Muscle layer of duodenum (tissue), 2 donors: ENCODE data around the gene IZUMO4.

Experiments
- H3K27ac ChIP-seq: one replicate; pipeline ENCODE4 v1.7.0; 2013; ENCODE audit warnings: mild to moderate bottlenecking, low read length
- H3K27me3 ChIP-seq: one replicate; pipeline ENCODE4 v1.7.0; 2013; ENCODE audit warnings: low read depth, mild to moderate bottlenecking, control low read depth, low read length
- H3K36me3 ChIP-seq, 2 donors: one replicate each; pipeline ENCODE4 v1.7.0; 2013; ENCODE audit warnings: low read length in 2 of 2, control low read depth in 1 of 2, mild to moderate bottlenecking in 1 of 2; ENCODE audit not compliant: insufficient read depth in 2 of 2, control insufficient read depth in 1 of 2
- H3K4me1 ChIP-seq, 2 donors: one replicate each; pipeline ENCODE4 v1.7.0; 2013; ENCODE audit warnings: low read length in 2 of 2, mild to moderate bottlenecking in 2 of 2, control low read depth in 1 of 2, moderate library complexity in 1 of 2; ENCODE audit not compliant: insufficient read depth in 2 of 2, control insufficient read depth in 1 of 2
- H3K4me3 ChIP-seq, 2 donors: one replicate each; pipeline ENCODE4 v1.7.0; 2013; ENCODE audit warnings: low read length in 2 of 2, low read depth in 1 of 2, mild to moderate bottlenecking in 1 of 2
- H3K9me3 ChIP-seq, 2 donors: one replicate each; pipeline ENCODE4 v1.7.0; 2013; ENCODE audit warnings: low read length in 2 of 2, control low read depth in 1 of 2, mild to moderate bottlenecking in 1 of 2; ENCODE audit not compliant: control insufficient read depth in 1 of 2
- donor health status: healthy.

Gene IZUMO4

DNA sequence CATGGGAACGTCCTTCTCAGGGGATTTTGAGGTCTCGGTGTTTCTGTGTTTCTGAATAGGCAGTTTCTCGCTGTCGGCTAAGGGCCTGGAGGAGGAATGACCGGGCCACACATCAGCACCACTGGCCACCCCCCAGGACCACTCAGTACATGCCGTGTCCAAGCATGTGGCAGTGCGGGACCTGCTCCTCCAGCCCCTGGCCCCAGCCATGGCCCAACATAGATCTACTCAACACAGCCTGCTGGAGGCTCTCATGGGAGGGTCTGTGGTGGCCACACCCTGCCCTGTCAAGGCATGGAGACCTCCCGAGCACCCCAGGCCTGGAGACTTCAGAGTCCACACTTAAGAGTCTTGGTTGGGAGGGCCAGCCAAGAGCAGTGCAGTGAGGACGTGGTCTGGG lies 17.5 kb downstream of the IZUMO4 start:
- Histone ChIP-seq H3K4me1 (no peaks in the 10 kb centered on the region), H3K36me3 (peaks cover 63 to 100% of the 10 kb centered on the region in 2 donors)

DNA sequence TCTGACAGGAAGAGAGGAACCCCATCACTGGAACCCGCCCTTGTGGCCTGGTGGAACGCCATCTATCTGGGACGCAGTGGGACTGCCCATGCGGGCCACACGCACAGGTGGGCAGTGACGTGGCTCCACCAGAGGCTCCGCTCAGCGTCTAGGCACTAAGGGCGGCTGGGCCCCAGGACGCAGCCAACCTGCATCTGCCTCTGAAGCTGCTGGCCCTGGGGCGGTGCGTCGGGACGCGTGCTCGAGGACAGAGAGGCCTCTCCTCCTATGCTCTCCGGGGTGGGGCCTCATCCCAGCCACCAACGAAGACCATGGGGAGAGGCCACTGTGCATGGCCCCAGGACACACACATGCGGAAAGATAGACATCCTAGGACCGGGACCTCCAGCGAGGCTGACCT lies 18.1 kb downstream of the IZUMO4 start:
- no peaks in the 10 kb centered on the region for H3K9me3 ChIP-seq
- no peaks in the 10 kb centered on the region for H3K4me1 ChIP-seq
- no peaks in the 10 kb centered on the region for H3K27me3 ChIP-seq
- H3K4me3 ChIP-seq = no peak overlapping the region
- H3K27ac ChIP-seq = no peak overlapping the region
- peaks cover 62 to 96% of the 10 kb centered on the region in 2 donors for H3K36me3 ChIP-seq

More for the DNA sequence above, 17.5 kb downstream of the IZUMO4 start:
- no peaks in the 10 kb centered on the region for H3K9me3 ChIP-seq
- H3K27ac ChIP-seq = no peak overlapping the region
- no peak overlapping the region for H3K4me3 ChIP-seq
- H3K27me3 ChIP-seq = no peaks in the 10 kb centered on the region

GRCh38 chr19:2115324-2115723 lies 18.6 kb downstream of the IZUMO4 start:
- no peak overlapping the region for H3K27ac ChIP-seq
- no peaks in the 10 kb centered on the region for H3K9me3 ChIP-seq
- no peak overlapping the region for H3K4me3 ChIP-seq
- no peaks in the 10 kb centered on the region for H3K27me3 ChIP-seq
- no peaks in the 10 kb centered on the region for H3K4me1 ChIP-seq
- peaks cover 60 to 96% of the 10 kb centered on the region in 2 donors for H3K36me3 ChIP-seq

DNA sequence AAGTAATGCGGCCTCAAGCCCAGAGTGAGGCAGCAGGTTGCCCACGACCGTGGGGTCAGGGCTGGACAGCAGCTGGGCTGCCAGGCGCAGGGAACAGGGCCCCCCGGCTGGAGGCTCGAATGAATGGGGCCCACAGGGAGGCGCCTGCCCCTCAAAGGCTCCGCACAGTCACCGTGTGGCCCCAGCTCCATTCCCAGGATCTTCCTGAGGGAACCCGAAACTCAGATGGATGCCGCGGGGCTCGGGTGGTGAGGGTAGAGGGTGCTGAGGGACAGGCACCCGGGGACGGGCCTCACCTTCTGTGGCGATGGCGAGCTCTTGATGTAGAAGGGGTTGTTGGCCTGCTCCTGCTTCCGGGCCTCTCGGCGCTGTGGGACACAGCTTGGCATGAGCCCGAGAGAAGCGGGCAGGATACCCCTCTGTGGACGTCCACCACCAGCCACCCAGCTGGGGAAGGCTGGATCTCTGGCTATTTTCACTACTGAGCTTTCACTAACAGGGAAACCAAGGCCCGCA lies 19.3 kb downstream of the IZUMO4 start:
- H3K27ac ChIP-seq = no peak overlapping the region
- H3K27me3 ChIP-seq = no peaks in the 10 kb centered on the region
- H3K9me3 ChIP-seq = no peaks in the 10 kb centered on the region
- peaks cover 54 to 96% of the 10 kb centered on the region in 2 donors for H3K36me3 ChIP-seq
- H3K4me3 ChIP-seq = no peak overlapping the region
- no peaks in the 10 kb centered on the region for H3K4me1 ChIP-seq

DNA sequence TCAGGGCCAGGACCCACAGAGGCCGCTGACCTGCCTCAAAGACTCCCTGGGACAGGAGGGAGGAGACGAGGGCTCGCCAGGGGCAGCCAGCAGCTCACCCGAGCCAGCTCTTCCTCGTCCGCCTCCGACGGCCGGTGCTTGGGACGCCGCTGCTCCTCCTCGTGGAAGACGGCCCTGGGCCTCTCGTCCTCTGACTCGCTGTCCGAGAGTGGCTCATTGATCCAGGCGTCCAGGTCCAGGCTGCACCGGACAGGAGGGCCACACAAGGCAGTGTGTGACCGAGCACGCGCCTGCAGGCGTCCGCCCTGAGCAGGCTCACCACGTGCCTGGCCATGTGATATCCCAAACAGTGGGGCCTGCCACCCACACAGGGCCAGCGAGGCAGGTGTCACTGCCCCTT lies 19.8 kb downstream of the IZUMO4 start:
- Histone ChIP-seq H3K9me3 (no peaks in the 10 kb centered on the region), H3K36me3 (peaks cover 59 to 96% of the 10 kb centered on the region in 2 donors), H3K27me3 (no peaks in the 10 kb centered on the region), H3K4me3 (no peak overlapping the region), H3K27ac (no peak overlapping the region), H3K4me1 (no peaks in the 10 kb centered on the region)

DNA sequence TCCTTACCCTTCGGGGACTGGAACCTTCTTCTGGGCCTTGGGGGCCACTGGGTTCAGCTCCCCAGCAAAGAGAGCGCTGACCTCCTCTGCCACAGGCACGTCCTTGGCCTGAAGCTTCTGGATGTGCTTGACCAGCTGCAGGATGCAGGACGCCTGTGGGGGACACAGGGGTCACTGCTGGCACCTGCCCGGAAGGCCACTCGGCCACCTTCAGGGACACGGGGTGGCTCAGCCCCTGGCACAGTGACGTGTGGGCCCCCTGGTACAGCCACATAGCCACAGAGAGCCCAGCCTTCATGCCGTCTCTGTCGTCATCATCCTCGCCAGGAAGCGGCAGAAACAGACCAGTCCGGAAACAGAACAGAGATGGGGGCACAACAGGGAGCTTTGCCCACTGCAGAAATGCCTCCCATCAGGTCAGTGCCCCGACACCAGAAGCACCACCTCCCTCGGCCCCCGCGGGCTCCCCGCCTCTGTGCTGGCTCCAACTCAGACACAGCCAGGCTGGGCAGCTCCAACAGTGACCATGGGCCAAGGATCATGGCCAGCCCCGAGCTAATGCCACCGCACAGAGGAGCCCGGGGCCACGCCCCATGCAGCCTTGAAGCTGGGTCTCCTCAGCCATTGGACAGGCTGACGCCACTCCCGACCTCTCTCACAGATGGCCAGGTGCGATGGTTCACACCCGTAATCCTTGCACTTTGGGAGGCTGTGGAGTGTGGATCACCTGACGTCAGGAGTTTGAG lies 20.7 kb downstream of the IZUMO4 start:
- peaks cover 61 to 96% of the 10 kb centered on the region in 2 donors for H3K36me3 ChIP-seq

GRCh38 chr19:2118438-2118837 lies 21.7 kb downstream of the IZUMO4 start:
- H3K27ac ChIP-seq = no peak overlapping the region
- H3K4me3 ChIP-seq = no peak overlapping the region
- no peaks in the 10 kb centered on the region for H3K27me3 ChIP-seq
- no peaks in the 10 kb centered on the region for H3K4me1 ChIP-seq
- no peaks in the 10 kb centered on the region for H3K9me3 ChIP-seq
- peaks cover 63 to 96% of the 10 kb centered on the region in 2 donors for H3K36me3 ChIP-seq

More for the DNA sequence above, 20.7 kb downstream of the IZUMO4 start:
- Histone ChIP-seq H3K9me3 (no peaks in the 10 kb centered on the region), H3K4me3 (no peak overlapping the region), H3K27ac (no peak overlapping the region), H3K27me3 (no peaks in the 10 kb centered on the region), H3K4me1 (no peaks in the 10 kb centered on the region)

DNA sequence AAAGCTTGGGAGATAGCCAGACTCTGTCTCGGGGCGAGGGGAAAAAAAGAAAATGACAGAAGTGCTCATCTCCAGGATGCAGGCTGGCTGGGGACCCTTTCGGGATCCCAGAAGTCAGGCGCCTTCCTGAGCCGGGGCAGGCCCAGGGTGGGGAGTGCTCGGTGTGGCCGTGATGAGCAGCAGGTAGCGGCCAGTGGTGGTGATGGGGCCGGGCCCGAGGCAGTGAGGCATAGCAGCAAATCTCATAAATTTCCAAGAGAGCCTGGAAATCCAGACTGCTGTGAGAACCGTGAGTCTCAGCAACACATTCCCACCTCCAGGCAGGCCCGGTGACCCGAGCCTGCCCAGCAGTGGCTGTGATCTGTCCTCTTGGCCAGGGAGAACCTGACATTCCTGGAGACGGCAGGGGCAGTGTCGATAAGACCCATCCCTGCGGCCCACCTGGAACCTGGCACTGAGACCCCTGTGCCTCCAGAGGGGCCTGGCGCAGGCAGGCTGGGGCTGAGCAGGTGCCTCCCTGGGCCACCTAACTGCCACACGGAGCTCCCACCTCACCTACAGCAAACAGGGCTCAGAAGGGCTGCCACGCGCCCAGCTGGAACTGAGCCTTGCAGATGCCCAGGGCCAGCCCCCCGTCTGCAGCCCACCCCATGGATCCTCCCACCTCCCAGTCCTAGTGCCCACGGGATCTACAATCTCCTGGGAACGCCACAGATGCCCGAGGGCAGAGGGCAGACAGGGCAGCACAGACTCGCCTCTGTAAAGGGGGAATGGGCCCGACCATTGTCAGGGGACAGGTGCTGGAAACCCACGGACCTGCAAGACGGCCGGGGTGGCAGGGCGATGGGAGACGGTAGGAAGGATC lies 23.4 kb downstream of the IZUMO4 start:
- Histone ChIP-seq H3K9me3 (no peaks in the 10 kb centered on the region), H3K27me3 (no peaks in the 10 kb centered on the region), H3K36me3 (peaks cover 51 to 89% of the 10 kb centered on the region in 2 donors), H3K4me3 (no peak overlapping the region), H3K27ac (no peak overlapping the region), H3K4me1 (no peaks in the 10 kb centered on the region)

DNA sequence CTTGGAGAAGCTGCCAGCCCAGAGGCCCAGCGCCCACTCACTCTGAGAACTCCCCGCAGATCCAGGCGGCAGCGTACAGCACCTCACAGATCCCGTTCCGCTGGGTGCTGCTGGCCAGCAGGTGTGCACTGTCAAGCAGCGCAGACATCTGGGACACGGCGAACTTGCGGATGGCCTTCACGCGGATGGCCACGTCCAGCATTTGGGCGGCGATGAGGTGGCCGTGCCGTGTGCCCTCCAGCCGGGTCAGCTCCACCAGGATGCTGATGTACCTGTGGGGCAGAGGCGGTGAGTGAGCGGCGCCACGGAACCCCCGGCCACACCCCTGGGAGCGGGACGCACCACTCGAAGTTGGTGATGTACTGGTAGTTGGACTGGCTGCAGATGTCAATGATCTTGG lies 24.1 kb downstream of the IZUMO4 start:
- no peaks in the 10 kb centered on the region for H3K9me3 ChIP-seq
- no peak overlapping the region for H3K27ac ChIP-seq
- H3K27me3 ChIP-seq = no peaks in the 10 kb centered on the region
- no peak overlapping the region for H3K4me3 ChIP-seq
- no peaks in the 10 kb centered on the region for H3K4me1 ChIP-seq
- H3K36me3 ChIP-seq = peaks cover 46 to 89% of the 10 kb centered on the region in 2 donors

DNA sequence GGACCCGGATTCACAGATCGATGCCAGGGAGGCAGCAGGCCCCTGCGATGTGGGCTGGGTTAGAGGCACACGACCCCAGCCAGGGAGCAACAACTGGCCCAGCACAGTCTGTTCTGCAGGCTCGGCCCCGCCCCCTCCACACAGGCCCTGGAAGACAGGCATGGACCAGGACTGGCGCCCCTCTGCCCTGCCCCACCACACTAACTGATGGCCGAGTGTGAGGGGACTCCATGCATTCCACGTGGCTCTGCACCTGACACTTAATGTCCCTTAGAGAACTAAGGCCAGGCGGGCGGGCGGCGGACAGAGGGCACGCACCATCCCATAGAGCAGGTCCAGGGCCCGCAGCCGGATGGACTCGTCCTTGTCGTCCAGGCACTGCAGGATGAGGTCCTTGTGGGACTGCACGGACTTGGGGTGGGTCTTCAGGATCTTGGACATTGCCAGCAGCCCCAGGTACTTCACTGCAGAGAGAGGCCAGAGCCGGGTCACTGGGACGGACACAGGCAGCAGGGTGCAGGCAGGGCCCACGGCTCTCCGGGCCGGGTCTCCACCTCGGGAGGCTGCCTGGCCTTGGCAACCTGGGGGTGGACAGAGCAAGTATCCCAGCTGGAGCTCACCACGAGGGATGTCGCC lies 24.8 kb downstream of the IZUMO4 start:
- Histone ChIP-seq H3K36me3 (peaks cover 44 to 87% of the 10 kb centered on the region in 2 donors), H3K4me1 (no peaks in the 10 kb centered on the region), H3K27me3 (no peaks in the 10 kb centered on the region), H3K27ac (no peak overlapping the region), H3K4me3 (no peak overlapping the region), H3K9me3 (no peaks in the 10 kb centered on the region)

- Histone ChIP-seq H3K4me3 (no peak overlapping the region), H3K27ac (no peak overlapping the region), H3K36me3 (peaks cover 38 to 86% of the 10 kb centered on the region in 2 donors), H3K9me3 (no peaks in the 10 kb centered on the region), H3K4me1 (no peaks in the 10 kb centered on the region), H3K27me3 (no peaks in the 10 kb centered on the region)
These were observed 25.5 kb downstream of the IZUMO4 start for GRCh38 chr19:2122251-2122650.
